Measurements from ENCODE around the gene MKRN3. TPM values are rescaled to one million over a fixed set of nuclear protein-coding genes. Genes with fewer than 3 reads are reported as not detected.

MKRN3 gene
- total RNA-seq, 4 donors from 2014 or later = 1.4 TPM; not detected in 3

GRCh38 chr15:23599053-23599452, 33.6 kb downstream of the MKRN3 start:
- ATAC-seq (ENCODE audit: low FRiP score) (no peak), DNase-seq (ENCODE audit: low spot score) (no peak)
- TF ChIP-seq CTCF (IDR thresholded peaks at IDR 0.05) = no peak

DNA sequence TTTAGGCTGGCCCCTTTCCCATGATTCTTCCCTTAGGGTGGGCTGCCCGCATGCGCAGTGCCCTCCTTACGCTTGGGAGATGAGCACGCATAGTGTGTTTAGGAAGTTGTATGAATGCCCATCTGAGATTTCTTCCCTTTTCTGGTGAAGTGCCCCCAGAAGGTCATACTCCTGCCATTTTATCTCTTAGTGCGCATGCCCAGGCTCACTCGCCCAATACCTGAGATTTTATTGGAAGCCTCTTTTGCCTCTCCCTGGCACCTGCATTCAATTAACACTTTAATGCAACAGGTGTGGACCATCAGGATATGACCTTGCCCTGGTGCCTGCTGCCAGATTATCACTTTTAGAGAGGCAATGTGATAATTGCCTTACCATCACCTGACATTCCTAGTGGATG, 36.6 kb downstream of the MKRN3 start:
- DNase-seq (ENCODE audit: low spot score) (no peak), ATAC-seq (ENCODE audit: low FRiP score) (no peak)
- TF ChIP-seq CTCF (IDR thresholded peaks at IDR 0.05) = no peak

DNA sequence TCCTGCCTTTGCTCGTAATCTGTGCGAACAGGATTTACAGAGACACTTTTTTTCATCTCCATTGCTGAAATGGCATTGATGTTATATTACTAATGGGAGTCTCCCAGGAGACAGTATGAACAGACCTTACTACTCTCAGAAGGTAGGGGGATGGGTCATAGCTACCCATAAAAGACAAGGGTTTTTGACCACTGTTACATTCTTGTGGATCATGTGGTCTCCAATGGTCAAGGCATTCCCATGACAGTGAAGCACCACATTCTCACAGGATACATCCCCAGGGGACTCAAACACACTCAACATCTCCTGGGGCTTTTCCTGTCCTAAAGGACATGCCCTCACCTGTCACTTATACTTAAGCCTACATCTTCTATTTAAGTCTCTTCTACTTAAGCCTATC, 40.8 kb downstream of the MKRN3 start:
- no peak for TF ChIP-seq CTCF (IDR thresholded peaks at IDR 0.05)
- ATAC-seq (ENCODE audit: low FRiP score) (no peak), DNase-seq (ENCODE audit: low spot score) (no peak)

- ATAC-seq (ENCODE audit: low FRiP score) (no peak), DNase-seq (ENCODE audit: low spot score) (no peak)
- no peak for TF ChIP-seq CTCF (IDR thresholded peaks at IDR 0.05)
These were observed 51.1 kb downstream of the MKRN3 start for GRCh38 chr15:23616536-23616935.

Small RNA genes lying within 50 kb of the gene (small RNA-seq; reads per million reads assigned to genes)
- not detected for gene MIR4508

Other genes with a start within 250 kb of the MKRN3 start
- not detected for gene GOLGA6L26, start 231.5 kb upstream of the MKRN3 start, total RNA-seq
- under 1 TPM in 3 of 4 donors, not detected in 1; 0.09 to 0.47 (median 0.25) TPM for gene GOLGA8S, start 210.9 kb upstream of the MKRN3 start, total RNA-seq
- gene GOLGA6L2, start 118.4 kb upstream of the MKRN3 start, total RNA-seq = not detected
- under 1 TPM; 0.09 to 0.79 (median 0.71) TPM for gene MAGEL2, start 82.2 kb downstream of the MKRN3 start, total RNA-seq
- gene NDN, start 121.6 kb downstream of the MKRN3 start, total RNA-seq = 100 to 1,000 TPM in 2 of 4 donors, 10 to 100 TPM in 2; 83.0 to 135 (median 107) TPM